ENCODE measurements around the gene ZSCAN21.

Gene ZSCAN21

DNA sequence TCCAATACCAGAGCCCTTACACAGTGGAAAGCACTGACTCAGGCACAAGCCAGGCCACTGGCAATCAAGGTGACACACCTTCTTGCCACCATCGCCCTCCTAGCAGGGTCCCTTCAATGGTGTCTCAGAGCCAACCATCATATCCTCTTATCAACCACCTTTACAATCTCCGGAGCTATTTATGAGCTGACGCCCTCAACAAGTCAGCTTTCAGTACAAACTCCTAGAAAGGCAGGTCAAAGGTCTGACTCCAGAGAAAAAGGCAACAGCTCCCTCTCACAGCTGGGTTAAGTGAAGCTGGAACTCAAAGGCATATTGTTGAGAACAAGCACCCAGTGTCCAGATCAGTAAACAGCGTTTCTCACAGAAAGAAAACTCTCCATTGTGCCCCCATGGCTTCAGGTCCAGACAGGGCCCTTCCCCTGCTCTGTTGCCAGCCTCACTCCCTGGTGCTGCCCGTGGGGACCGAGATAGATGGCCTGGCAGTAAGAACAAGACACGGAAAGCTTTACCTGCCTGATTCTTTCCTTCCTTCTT lies 29.5 kb downstream of the ZSCAN21 start:
- no peak for DNase-seq

DNA sequence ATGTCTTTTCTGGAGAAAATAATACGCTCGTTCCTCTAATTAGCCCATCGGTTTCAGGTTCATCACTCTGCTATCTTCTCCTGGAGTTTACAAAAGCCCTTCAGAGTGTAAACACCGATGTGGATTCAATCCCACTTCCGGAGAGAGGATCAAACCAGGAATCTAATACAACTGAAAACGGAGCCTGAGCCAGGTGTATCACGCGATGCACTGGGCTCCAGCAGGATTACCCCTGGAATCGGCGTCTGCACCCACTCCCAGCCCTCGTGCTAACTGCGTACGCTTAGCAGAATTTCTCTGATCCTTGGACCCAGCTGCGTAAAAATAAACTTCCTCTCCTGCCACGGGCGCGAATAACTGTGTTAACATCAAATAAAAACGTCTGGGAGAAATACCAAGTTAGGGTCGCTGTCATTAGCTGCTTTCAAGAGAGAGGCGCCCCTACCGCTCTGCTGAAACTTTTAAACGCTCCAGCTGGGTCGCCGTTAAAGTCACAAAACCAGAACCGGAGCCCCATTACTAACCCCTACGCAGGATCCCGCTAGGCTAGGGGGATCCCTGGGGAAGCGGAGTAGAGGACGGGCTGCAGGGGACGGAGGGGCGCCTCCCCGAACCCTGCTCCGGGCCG lies 31.4 kb downstream of the ZSCAN21 start:
- DNase-seq = no peak

DNA sequence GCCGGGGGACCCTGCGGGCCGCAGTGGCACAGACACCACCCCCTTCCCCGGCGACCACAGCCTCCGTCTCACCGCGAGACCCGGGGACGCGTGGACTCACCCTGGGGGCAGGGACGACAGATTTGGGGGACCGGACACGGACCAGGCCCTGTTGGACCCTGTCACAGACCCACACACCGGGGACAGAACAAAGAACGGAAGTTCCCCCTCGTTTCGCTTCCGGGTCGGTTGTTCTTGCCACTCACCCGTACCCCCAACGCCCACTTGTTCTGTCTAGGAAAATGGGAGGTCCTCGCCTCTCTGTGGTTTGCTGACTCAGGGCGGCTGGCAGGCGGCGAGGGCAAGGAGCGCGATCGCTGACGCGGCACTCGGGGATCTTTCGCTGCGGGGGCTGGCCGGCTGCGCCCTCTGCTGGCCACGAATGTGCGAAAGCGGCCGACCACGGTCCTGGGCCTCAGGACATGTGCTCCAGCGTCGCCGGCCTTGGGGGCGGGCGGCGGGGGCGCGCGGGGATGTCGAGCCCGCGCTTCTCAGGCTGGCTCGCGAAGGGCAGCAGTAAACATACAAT lies 32.0 kb downstream of the ZSCAN21 start, which contains the start of gene ZNF3:
TSS of gene ZNF3 (minus strand) at position 189 of the 568 bp plus-strand sequence. CDS start 4,366 bp downstream, outside the sequence.
- DNase-seq = peak; percentile 98

DNA sequence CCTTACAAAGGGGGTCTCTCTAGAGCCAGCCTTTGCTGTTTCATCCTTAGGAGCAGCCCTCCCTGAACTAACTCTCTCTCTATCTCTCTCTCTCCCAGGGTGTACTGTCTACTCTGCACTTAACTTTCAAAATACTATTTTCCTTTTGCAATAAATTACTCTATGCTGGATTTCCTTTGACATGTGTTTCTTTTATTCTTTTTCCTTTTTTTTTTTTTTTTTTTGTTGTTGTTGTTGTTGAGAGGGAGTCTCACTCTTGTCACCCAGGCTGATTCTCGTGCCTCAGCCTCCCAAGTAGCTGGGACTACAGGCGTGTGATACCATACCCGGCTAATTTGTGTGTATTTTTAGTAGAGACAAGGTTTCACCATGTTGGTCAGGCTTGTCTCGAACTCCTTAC lies 33.4 kb downstream of the ZSCAN21 start:
- DNase-seq = no peak

DNA sequence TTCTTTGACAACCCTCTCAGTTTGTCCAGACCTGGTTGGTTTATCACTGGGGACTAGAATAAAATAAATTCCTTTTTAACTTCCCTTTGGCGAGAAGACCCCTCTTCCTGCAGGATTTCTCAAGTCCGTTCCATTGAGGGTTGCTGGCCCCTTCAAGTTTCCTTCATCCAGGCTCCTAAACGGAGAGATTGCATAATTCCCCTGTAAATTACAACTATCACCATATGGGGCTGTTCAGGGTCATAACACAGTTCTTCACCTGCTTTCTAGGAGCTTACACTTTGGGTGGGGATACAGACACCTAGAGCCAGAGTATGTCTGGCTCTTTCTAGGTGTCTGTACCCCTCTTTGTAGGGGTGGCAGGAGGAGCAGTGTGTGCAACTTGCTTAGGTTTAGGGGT lies 35.9 kb downstream of the ZSCAN21 start:
- DNase-seq = no peak

DNA sequence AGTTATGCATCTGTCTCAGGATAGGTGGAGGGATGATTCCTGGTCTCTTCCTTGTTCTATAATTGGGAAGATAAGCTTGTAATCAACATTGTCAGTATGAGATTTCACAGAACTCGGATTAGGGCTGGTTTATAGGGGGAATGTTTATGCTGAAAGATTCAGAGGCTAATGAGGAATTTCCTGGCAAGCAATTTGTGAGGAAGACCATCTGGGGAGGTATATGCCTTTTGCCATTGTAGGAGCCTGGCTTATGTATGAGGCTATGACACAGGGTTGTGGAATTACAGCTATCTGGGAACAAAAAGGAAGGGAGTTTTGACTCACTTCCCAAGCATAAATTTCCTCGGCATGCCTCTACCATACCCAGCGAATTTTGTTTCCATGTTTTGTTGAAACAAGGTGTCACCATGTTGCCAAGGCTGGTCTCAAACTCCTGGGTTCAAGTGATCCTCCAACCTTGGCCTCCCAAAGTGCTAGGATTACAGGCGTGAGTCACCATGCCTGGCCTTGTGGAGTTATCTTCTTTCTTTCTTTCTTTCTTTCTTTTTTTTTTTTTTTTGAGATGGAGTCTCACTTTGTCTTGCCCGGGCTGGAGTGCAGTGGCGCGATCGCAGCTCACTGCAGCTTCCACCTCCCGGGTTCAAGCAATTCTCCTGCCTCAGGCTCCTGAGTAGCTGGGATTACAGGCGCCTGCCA lies 37.6 kb downstream of the ZSCAN21 start:
- no peak for DNase-seq

DNA sequence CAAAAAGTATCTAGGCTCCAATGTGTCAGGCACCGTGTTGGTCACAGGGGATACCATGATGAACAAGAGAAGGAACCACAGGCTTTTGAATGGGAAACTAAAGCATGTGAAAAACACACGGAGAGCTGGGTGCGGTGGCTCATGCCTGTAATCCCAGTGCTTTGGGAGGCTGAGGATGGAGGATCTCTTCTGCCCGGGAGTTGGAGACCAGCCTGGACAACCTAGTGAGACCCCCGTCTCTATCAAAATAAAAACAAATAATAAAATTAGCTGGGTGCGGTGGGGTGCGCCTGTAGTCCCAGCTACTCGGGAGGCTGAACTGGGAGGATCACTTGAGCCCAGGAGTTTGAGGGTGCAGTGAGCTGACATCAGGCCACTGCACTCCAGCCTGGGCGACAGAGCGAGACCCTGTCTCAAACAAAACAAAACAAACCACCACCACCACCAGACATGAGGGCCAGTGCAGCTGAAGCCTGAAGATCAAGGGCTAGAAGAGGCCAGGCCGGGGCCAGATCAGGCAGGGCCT lies 38.6 kb downstream of the ZSCAN21 start:
- no peak for DNase-seq

DNA sequence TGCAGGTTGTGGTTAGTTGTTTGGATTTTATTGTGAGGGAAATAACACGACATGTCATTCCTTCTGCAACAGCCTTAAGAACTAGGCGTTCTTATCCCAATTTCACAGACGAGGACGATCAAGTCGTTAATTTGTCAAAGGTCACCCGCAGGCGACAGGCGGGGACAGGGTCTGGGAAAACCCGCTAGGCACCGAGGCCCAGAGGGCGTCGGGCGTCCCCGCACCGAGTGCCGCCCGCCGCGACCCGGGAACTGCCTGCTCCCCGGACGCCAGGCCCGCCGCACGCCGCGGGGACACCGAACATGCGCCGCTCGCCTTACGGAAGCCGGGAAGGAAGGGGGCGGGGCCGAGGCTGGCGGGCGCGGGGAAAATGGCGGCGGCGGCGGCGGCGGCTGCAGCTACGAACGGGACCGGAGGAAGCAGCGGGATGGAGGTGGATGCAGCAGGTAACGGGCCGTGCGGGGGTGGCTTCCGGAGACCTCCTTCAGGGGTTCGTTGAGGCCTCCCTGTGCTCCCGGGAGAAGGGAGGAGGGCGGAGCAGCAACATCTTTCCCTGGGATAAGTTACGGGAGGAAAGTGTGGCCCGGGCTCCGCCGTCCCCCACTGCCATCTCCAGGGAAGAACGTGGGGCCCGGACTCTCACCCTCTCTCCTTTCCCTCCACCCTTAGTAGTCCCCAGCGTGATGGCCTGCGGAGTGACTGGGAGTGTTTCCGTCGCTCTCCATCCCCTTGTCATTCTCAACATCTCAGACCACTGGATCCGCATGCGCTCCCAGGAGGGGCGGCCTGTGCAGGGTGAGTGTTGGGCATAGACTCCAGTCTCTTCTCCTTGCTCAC lies 39.3 kb downstream of the ZSCAN21 start, which contains the start of gene COPS6:
TSS of gene COPS6 (plus strand) at position 349 of the 837 bp plus-strand sequence. CDS start at position 371, 22 bp downstream.
- peak; percentile 82 for DNase-seq

DNA sequence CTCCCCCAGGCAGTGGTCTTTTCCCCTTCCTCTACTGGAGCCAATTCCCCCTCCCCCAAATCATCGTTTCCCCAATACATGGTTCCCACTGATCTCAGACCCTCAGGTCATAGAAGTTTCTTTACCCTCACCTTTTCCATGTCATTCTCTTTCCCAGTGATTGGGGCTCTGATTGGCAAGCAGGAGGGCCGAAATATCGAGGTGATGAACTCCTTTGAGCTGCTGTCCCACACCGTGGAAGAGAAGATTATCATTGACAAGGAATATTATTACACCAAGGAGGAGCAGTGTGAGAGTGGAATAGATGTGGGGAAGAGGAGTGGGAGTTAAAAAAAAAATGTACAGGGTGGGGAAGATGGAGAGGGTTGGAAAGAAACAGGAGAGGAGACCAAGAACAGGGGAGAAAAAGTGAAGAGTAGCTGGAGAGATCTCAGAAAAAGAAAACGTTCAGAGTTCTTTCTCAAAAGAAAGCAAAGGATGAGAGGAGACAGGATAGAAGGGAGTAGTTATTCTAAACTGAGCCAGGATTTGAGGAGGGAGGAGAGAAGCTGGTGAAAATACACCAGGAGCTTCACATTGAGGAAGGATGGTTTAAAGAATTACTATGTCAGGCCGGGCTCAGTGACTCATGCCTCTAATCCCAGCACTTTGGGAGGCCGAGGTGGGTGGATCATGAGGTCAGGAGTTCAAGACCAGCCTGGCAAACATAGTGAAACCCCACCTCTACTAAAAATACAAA lies 40.1 kb downstream of the ZSCAN21 start:
- DNase-seq = no peak

DNA sequence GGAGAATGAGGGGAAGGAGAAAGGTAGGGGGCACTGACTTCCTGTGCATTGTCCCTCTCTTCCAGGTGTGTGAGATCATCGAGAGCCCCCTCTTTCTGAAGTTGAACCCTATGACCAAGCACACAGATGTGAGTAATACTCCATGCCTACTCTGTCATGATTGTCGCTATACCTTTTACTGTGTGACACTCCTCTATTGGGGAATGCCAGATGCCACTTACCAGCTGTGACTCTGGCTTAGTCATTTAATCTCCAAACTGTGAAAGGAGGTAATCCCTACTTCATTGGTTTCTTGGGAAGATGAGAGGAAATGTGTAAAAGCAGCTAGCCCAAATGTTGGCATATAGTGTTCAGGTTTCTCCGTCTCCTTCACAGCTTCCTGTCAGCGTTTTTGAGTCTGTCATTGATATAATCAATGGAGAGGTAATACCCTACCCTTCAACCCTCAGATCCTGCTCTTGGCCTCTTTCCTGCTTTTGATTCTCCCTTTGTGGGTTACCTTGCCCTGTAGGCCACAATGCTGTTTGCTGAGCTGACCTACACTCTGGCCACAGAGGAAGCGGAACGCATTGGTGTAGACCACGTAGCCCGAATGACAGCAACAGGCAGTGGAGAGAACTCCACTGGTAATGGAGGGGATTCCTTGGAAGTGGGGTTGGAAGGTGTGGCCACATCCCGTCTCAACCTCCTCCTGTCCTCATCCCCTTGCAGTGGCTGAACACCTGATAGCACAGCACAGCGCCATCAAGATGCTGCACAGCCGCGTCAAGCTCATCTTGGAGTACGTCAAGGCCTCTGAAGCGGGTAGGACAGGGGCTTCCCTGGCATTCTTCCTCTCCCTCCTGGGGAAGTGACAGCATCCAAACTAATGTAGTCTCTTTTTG lies 41.2 kb downstream of the ZSCAN21 start:
- DNase-seq = no peak

DNA sequence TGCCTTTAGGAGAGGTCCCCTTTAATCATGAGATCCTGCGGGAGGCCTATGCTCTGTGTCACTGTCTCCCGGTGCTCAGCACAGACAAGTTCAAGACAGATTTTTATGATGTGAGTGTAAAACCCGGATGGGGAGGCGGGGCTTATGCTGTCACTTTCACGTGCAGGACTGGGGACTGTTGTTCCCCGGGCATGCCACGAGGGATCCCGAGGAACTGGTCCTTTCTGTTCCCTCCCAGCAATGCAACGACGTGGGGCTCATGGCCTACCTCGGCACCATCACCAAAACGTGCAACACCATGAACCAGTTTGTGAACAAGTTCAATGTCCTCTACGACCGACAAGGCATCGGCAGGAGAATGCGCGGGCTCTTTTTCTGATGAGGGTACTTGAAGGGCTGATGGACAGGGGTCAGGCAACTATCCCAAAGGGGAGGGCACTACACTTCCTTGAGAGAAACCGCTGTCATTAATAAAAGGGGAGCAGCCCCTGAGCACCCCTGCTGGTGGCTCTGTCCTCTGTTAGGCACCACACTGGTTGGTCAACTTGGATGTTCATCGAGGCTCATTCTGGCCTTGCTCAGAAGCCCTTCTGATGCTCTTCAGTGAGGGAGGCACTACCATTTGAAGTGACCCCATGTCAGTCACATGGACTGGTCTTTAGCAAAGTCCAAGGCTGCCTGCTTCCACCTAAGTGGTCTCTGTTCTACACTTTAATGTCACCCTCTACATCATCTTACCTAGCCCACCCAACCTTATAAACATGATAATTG lies 42.0 kb downstream of the ZSCAN21 start:
- DNase-seq = no peak

DNA sequence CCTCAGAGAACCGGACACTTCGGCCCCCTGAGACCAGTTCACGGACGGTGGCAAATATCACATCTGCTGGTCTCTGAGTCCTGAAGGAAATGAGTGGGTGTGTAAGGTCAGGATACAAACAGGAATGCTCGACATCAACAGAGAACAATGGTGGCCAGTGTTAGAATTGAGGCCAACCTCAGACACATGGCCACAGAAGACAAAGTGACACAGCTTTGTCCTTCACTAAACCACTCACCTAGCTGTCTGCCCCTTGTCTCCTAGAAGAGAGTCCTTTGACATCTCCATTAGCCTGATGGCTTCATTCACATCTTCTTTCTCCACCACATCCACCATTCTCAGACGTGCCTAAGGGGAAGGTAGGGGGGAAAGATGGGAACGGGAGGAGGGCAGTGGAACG lies 43.5 kb downstream of the ZSCAN21 start:
- no peak for DNase-seq

DNA sequence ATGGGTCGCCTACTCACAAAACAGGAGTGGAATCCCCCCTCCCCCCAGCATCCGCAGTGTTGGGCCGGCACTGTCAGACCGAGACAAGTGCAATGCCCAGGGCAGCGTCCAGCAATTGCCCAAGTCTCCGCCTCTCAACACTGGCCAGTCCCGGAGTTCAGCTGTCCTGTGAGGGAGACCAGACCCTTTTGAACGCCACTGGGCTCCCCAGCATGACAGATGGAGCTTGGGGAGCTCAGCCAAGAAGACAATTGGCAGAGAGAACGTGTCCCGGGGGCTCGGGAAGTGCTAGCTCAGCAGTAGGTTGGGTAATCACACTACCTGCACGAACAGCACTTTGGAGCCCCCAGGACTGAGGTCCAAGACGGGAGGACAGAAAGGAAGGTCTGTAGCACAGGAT lies 43.9 kb downstream of the ZSCAN21 start:
- no peak for DNase-seq

DNA sequence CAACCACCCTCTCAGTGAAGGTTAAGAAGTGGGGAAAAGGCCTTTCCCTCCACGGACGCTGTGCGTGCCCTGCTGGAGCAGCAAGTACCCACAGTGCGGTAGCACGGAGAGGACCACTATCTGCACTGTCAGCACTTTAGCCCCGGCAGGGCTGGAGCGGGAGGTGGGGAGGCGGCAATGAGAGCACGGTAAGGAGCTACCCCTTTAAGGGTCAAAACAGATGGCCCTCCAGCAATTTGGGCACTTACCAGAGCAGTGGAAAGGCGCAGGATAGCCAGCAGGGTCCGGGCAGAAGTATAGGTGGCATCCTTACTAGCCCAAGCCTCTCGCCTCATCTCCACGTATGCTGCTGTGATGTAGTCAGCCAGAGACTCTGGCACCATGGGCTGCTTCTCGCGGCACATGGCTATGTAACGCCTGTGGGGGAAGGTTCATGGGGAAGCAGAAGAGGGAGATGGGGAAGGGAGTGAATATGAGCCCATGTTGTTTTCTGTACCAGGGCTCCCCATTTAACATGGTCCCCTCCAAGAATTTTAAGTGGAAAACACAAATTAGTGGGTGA lies 44.4 kb downstream of the ZSCAN21 start:
- DNase-seq = no peak

DNA sequence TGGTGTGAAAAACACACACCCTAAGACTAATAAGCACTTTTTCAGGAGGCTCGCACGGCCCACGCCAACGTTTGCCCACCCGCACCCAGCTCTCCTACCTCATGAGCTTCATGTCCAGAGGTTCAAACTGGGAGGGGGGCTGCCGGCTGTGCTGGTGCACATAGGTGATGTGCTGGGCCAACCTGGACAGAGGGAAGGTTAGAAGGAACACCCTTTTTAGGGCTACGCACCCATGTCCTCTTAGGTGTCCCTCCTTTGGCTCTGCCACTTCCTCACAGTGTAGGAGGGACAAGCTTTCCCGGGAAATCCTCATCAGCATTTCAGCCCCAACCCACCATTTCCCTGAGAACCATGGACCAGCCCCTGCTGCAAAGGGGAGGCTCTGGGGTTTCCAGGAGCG lies 45.7 kb downstream of the ZSCAN21 start:
- DNase-seq = no peak

DNA sequence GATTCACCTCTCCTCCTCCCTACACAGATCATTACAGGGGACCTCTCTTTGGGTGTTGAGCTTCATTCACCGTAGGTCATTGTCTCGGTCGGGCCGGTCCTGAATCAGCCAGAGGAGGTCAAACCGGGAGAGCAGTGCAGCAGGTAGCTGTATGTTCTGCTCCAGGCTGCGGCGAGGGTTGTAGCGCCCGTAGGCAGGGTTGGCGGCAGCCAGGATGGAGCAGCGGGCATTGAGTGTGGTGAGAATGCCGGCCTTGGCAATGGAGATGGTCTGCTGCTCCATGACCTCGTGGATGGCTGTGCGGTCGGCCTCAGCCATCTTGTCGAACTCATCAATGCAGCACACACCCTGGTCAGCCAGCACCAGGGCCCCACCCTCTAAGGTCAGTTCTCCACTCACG lies 46.1 kb downstream of the ZSCAN21 start:
- DNase-seq = no peak

DNA sequence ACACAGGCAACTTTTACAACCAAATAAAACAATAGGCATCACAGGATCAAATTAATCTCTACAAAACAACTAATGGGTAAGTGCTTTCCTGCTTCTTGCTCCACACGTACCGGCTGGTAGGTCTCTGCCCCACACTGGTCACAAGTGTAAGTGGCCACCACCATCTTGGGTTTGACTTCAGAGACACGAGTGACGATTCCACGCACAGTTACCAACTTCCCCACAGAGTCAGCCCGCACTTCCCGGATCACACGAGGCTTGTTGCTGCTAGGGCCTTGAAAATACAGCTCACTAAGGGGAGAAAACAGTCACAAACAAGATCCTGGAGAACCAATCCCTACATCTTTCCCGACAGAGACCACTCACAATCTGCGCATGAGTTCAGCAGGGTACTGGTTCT lies 49.3 kb downstream of the ZSCAN21 start:
- no peak for DNase-seq

DNA sequence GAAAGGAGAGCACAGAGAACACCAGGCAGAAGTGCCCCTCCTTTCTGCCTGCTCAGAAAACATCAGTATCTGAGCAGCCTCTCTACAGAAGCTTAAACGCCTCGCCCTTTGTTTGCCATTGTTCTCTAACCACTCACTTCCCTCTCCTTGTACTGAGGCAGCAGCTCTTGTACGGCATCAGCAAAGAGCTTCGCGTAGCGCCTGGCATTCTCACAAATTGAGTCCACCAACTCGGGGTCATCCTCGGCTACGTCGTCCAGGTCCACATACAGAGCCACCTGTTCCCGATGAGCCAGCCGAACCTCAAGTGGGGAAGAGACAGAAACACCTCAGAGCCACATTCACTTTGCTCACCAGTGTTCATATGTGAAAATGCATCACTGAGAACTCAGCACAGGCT lies 49.9 kb downstream of the ZSCAN21 start:
- no peak for DNase-seq

DNA sequence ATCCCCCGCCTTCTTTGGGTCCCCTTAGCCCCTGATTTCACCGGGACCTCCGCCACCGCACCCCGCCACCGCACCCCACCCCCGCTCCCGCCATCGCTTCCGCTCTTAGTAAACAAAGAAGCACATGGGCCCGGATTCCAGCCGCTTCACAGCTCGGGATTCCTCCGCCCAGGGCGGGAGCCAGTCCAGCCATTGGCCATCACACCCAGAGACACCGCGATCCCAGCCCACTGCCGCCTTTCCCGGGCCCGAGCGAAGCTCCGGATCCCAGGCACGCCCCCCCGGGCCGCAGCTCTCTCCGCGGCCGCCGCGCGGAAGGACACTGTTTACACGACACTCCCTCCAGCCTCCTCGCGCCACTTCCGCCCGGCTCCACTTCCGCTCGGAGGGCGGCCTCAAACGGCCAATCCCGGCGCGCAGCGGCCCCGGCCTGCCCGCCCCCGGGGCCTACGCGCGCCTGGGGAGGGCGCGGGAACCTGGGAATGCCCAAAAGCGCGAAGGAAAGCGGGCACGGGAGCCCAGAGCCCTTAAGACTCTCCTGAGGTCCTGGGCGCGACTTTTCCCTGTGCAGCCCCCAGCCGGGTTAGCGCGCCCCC lies 50.9 kb downstream of the ZSCAN21 start:
- DNase-seq = peak; percentile 92
